GM19452 (cell line): ENCODE results near the gene APLN.

Experiments used
- ATAC-seq: cut with Tn5 transposase; IDR thresholded peaks from one replicate; pipeline ENCODE4 v1.9.1; 2021; ENCODE audit not compliant: unreplicated experiment

Gene APLN

DNA sequence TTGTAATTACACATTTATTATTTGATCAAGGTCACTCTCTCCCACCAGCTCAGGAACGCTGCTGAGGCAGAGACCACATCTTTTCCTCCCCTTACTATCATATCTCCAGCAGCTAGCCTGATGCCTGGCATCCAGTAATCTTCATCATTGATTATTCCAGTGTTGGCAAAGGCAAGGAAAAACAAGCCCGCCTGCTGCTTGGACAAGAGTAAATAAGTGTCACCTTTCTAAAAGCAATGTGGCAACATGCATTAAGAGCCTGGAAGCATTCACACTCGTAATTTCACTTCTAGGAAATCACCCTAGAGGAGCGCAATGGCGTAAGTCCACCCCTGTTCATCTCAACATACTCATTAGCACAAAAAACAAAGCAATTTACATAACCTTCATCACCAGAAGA lies 54.8 kb downstream of the APLN start:
- no peak for ATAC-seq

DNA sequence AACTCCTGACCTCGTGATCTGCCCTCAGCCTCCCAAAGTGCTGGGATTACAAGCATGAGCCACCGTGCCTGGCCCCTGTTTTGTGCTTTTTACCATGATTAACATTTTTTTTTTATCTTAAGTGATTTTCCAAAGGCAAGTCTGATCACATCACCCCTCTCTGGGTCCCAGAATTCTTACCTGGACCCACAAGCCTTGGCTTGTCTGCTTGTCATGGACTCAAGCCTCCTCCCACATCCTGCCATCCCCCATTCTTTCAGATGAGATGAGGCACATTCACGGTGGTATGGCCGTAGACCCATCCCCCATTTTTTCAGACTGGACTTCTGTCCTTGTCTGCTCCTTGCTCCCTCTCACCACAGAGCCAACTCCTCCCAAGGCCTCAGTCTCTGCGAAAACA lies 55.3 kb downstream of the APLN start:
- ATAC-seq: no peak

DNA sequence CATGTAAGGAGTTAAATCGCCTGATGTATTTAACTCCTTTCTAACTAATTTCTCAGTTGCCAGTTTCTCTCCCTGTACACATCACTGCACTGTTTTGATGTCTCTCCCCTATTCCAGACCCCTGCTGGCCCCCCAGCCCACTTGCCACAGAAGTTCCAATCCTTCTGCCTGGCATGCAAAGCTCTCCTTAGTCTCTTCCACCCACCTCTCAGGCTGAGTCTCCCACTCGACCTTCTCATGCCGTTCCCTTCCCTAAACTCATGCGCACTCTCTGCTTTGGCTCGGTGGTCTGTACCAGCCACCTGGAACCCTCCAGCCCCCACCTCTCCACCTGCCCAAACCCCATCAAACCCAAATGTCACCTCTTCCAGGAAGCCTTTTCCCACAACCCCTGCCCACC lies 56.9 kb downstream of the APLN start:
- ATAC-seq: no peak

DNA sequence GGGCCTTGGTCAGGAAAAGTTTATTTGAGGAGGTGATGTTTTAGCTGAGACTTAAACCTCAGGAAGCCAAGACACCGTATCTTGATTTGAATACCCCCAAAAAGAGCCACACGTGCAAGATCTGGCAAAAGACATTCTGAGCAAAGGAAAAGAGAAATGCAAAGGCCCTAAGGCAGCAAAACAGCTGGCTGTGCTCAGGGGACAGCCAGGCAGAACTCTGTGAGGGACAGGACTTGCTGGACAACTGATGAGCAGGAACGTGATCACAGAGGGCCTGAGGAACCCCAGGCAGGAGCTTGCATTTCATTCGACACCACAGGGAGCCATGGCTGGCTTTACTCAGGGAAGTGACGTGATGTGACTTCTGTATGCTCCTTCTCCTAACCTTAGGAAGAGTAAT lies 58.7 kb downstream of the APLN start:
- ATAC-seq: no peak
